Stimulated activated CD4-positive, alpha-beta T cell treated with anti-CD3 and anti-CD28 coated beads, Interleukin-12 subunit alpha, Interleukin-12 subunit beta, amount 100 ng/mL, for 48 hours (primary cell): ENCODE measurements around the gene PLEKHA1.

ENCODE experiments used
- DNase-seq, 3 donors: peaks; one replicate each; pipeline ENCODE4 v3.0.0-alpha.2; 2020; ENCODE audit warnings: low read depth in 2 of 3, low spot score in 1 of 3

Gene PLEKHA1

DNA sequence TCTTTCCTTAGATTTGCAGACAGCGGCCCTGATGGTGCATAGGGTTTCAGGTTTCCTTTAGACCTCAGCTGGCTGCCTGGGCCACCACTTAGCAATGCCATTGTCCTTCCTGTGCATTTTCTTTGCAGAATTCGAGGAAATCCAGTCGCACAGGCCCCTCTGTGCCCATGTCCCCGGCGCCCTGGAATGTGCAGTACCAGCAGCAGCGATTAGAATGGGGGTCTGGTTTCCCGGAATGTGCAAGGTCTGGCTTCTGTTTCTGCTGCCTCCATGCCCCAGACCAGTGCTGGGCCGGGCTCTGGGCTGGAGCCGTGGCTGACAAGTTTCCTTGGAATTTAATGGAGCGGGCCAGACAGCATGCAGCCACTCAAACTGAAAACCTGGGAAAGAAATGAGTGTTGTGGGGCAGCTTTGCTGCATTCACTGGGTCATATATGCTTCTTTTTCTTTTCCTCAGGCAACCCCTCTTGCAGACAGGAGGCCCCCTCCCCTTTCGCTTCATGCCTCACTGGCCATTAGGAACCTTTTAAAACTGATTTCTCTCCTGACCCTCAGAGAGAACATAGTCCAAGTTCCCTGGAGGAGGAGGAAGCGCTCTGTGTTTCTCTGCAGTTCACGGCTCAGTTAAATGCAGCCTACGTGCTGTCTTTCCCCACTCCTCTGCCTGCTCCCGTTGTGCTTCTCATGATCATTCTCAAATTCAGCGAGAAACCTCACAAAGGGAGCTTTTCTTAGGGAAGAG, 101.3 kb downstream of the PLEKHA1 start:
- no peak for DNase-seq

DNA sequence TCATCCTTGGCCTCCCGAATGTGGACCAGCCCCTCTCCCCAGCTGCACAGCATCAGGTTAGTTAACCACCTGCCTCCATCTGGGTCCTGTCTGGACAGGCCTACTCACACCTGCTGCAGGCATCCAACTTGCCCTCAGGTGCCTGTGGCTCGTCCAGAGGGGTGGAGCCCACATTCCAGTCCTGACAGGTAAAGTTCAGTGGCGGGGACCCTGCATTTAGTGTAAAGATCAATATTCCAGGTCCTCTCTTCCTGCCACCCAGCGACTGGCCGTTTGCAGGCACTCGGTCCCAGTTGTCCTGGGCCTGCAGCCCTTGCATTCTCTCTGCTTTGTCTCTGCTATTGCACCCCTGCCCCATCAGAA, 101.8 kb downstream of the PLEKHA1 start:
- DNase-seq: no peak

DNA sequence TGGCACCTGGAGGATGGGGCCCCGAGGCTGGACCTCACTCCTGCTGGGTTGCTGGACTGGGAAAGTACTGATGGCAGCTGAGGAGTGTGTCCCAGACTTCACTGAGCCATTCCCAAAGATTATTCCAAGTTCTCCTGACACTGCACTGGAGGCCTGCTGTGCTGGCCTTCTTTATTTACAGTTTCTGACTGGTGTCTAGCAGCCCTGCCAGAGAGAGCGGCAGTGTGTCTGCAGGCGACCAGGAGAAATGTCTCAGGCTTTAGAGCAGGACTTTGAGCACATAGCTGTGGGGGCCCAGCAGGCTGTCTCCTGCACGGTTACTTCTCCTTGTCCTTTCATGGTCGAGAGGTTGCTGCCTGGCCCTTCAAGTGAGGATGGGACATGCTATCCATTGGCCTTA, 102.9 kb downstream of the PLEKHA1 start:
- DNase-seq: no peak

DNA sequence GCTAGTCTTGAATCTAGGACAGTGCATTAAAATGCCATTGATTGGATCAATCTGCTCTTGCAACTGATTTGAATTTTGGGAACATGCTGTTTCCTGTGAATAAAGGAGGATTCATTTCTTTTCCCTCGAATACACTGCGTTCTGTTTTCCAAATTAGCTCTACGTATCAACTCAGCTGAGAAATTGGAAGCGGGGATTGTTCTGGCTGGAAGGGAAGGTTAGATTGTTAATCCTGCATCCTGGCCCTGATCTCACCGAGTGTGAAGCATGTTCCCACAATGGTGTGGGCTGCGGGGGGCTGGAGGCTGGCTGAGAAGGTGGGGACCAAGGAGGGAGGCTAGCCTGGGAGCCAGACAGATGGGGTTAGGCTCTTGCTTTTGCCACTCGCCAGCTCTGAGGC, 104.5 kb downstream of the PLEKHA1 start:
- DNase-seq: no peak

DNA sequence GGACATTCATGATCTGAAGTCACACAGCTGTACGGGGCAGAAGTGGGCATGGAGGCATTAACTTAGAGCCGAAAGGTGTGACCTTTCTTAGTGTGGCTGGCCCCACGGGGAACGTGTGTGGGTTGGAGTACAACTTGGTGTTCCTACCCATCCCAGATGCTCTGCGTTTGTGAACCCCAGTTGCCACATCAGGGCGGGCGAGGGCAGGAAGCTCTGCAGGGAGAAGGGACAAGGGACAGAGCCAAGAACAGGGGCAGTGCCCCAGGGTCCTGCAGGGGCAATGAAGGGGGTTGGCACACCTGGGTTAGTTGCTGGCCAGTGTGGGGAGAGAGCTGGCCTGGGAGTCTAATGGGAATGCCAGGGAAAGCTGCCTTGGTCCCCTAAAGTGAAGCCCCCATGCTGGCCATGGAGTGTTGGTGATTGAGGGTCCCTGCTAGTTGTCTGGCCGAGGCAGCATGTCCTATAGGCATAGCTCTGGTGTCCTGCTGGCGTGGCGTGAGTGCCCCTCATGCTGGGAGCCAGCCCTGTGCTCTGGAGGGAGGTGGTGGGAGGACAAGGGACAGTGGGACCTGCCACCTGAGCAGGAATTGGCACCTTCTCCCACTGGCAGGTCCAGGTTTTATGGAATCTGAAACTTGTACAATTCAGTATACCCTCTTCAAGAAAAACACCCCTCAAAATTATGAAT, 105.8 kb downstream of the PLEKHA1 start:
- DNase-seq: no peak

DNA sequence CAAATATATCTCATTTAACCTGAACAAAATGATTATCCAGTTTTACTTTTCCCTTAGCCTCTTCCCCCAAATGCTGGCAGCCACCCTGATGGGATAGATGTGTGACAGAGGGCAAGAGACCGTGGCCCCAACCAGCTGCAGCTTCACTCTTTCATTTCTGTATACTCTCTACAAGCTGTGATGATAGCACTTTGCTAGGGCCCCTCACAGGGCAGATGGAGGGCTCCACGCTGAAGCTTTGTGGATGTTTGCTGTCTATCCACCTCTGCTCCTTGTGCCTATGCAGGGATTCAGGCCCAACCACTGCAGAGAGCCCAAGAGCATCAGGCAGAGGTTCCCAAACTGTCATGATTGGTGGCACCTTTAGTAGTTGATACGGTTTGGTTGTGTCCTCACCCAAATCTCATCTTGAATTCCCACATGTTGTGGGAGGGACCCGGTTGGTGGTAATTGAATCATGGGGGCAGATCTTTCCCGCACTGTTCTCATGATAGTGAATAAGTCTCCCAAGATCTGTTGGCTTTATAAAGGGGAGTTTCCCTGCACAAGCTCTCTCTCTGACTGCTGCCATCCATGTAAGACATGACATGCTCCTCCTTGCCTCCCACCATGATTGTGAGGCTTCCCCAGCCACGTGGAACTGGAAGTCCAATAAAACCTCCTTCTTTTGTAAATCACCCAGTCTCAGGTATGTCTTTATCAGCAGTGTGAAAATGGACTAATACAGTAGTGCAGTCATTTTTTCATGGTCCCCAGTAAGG, 107.0 kb downstream of the PLEKHA1 start:
- no peak for DNase-seq
